C4-2B (cell line): ENCODE results near the gene FUT8.

Experiments used
- H3K27ac ChIP-seq: fragments of 450-650 bp; 2 replicates; pipeline ENCODE4 v1.5.1; 2017
- CTCF ChIP-seq: fragments of 450-650 bp; conservative IDR thresholded peaks from 2 replicates; pipeline ENCODE4 v1.5.1; 2017; ENCODE audit warnings: mild to moderate bottlenecking
- ZFX ChIP-seq: fragments of 450-650 bp; IDR thresholded peaks from 2 replicates; pipeline ENCODE4 v1.6.1; 2017

The FUT8 gene

GRCh38 chr14:65600742-65601141 lies 188.2 kb downstream of the FUT8 start:
- no peak for TF ChIP-seq ZFX
- no peak for TF ChIP-seq CTCF
- H3K27ac ChIP-seq: no peak overlapping the region

GRCh38 chr14:65604535-65604934 lies 192.0 kb downstream of the FUT8 start:
- no peak for TF ChIP-seq ZFX
- no peak for TF ChIP-seq CTCF
- H3K27ac ChIP-seq: no peak overlapping the region

GRCh38 chr14:65604936-65605335 lies 192.4 kb downstream of the FUT8 start:
- H3K27ac ChIP-seq: no peak overlapping the region
- TF ChIP-seq ZFX: no peak
- peak; percentile 44 for TF ChIP-seq CTCF

- H3K27ac ChIP-seq: no peak overlapping the region
- TF ChIP-seq ZFX (no peak), CTCF (no peak)
Measured at GRCh38 chr14:65606460-65606859, 193.9 kb downstream of the FUT8 start.

GRCh38 chr14:65613131-65613650 lies 200.7 kb downstream of the FUT8 start:
- TF ChIP-seq CTCF (no peak), ZFX (no peak)
- no peak overlapping the region for H3K27ac ChIP-seq

- TF ChIP-seq ZFX: no peak
- TF ChIP-seq CTCF: no peak
Measured at GRCh38 chr14:65618996-65619395, 206.5 kb downstream of the FUT8 start.

GRCh38 chr14:65620195-65620594 lies 207.7 kb downstream of the FUT8 start:
- TF ChIP-seq ZFX: no peak
- no peak overlapping the region for H3K27ac ChIP-seq

More at GRCh38 chr14:65618996-65619395, 206.5 kb downstream of the FUT8 start:
- no peak overlapping the region for H3K27ac ChIP-seq

- TF ChIP-seq CTCF (no peak), ZFX (no peak)
- H3K27ac ChIP-seq: no peak overlapping the region
Measured at GRCh38 chr14:65622703-65623102, 210.2 kb downstream of the FUT8 start.
